Measurements from ENCODE around the gene RAB6B. TPM values are rescaled to one million over a fixed set of nuclear protein-coding genes. Genes with fewer than 3 reads are reported as not detected.

RAB6B gene
- total and polyA plus RNA-seq, 2 donors (not counting 1 experiment from before 2014, with no cell fraction given): 0.83 to 1.5 TPM

- Histone ChIP-seq H4K20me1 (ENCODE audit: control insufficient read depth, extremely low read depth, insufficient read depth, low read length) (no peaks in the 10 kb centered on the region), H3K36me3 (ENCODE audit: control insufficient read depth, insufficient read depth, low read length) (no peaks in the 10 kb centered on the region), H3K9me3 (ENCODE audit: control insufficient read depth, insufficient read depth, low read depth, low read length) (no peaks in the 10 kb centered on the region), H3K27me3 (ENCODE audit: control insufficient read depth, insufficient read depth, low read length) (peaks cover 23% of the 10 kb centered on the region), H3K4me2 (ENCODE audit: extremely low read depth, insufficient read depth, low read length) (no peak overlapping the region), H3K9ac (ENCODE audit: insufficient read depth, low read length) (no peak overlapping the region), H2AFZ (ENCODE audit: low read length) (no peak overlapping the region), H3K4me3 (replicated peaks in 1 of 4; ENCODE audit: control extremely low read depth in 1 of 4, insufficient read depth in 1 of 4, low read depth in 3 of 4, low read length in 4 of 4) (no peak overlapping the region), H3K4me1 (ENCODE audit: control insufficient read depth, extremely low read depth, insufficient read depth, low read length) (no peaks in the 10 kb centered on the region), H3K79me2 (ENCODE audit: control insufficient read depth, insufficient read depth, low read length) (no peaks in the 10 kb centered on the region), H3K27ac (ENCODE audit: insufficient read depth, low read length) (no peak overlapping the region)
- DNase-seq (ENCODE audit: low read depth in 2 of 2): no peak
- TF ChIP-seq CTCF (conservative IDR thresholded peaks at IDR 0.05 in 1 of 2, IDR thresholded peaks at IDR 0.05 in 1 of 2; ENCODE audit: low read depth in 1 of 2, low read length in 2 of 2) (no peak), EZH2 (IDR thresholded peaks at IDR 0.05; ENCODE audit: low read length, missing control alignments) (no peak)
Observed at GRCh38 chr3:133891662-133892378, 3.9 kb downstream of the RAB6B start.

GRCh38 chr3:133890972-133891644 is 4.6 kb downstream of the RAB6B start:
- Histone ChIP-seq H3K4me2 (ENCODE audit: extremely low read depth, insufficient read depth, low read length) (no peak overlapping the region), H3K4me1 (ENCODE audit: control insufficient read depth, extremely low read depth, insufficient read depth, low read length) (no peaks in the 10 kb centered on the region), H4K20me1 (ENCODE audit: control insufficient read depth, extremely low read depth, insufficient read depth, low read length) (no peaks in the 10 kb centered on the region), H3K27ac (ENCODE audit: insufficient read depth, low read length) (no peak overlapping the region), H3K79me2 (ENCODE audit: control insufficient read depth, insufficient read depth, low read length) (no peaks in the 10 kb centered on the region), H3K9me3 (ENCODE audit: control insufficient read depth, insufficient read depth, low read depth, low read length) (no peaks in the 10 kb centered on the region), H3K27me3 (ENCODE audit: control insufficient read depth, insufficient read depth, low read length) (peaks cover 15% of the 10 kb centered on the region), H3K4me3 (replicated peaks in 1 of 4; ENCODE audit: control extremely low read depth in 1 of 4, insufficient read depth in 1 of 4, low read depth in 3 of 4, low read length in 4 of 4) (no peak overlapping the region), H2AFZ (ENCODE audit: low read length) (no peak overlapping the region), H3K36me3 (ENCODE audit: control insufficient read depth, insufficient read depth, low read length) (no peaks in the 10 kb centered on the region), H3K9ac (ENCODE audit: insufficient read depth, low read length) (no peak overlapping the region)
- DNase-seq (ENCODE audit: low read depth in 2 of 2): no peak
- TF ChIP-seq CTCF (conservative IDR thresholded peaks at IDR 0.05 in 1 of 2, IDR thresholded peaks at IDR 0.05 in 1 of 2; ENCODE audit: low read depth in 1 of 2, low read length in 2 of 2): no peak
- no peak for TF ChIP-seq EZH2 (IDR thresholded peaks at IDR 0.05; ENCODE audit: low read length, missing control alignments)

- Histone ChIP-seq H3K9ac (ENCODE audit: insufficient read depth, low read length) (no peak overlapping the region), H3K36me3 (ENCODE audit: control insufficient read depth, insufficient read depth, low read length) (no peaks in the 10 kb centered on the region), H3K79me2 (ENCODE audit: control insufficient read depth, insufficient read depth, low read length) (no peaks in the 10 kb centered on the region), H3K4me2 (ENCODE audit: extremely low read depth, insufficient read depth, low read length) (no peak overlapping the region), H3K4me1 (ENCODE audit: control insufficient read depth, extremely low read depth, insufficient read depth, low read length) (no peaks in the 10 kb centered on the region), H3K27ac (ENCODE audit: insufficient read depth, low read length) (no peak overlapping the region), H3K4me3 (replicated peaks in 1 of 4; ENCODE audit: control extremely low read depth in 1 of 4, insufficient read depth in 1 of 4, low read depth in 3 of 4, low read length in 4 of 4) (no peak overlapping the region), H3K27me3 (ENCODE audit: control insufficient read depth, insufficient read depth, low read length) (peaks cover 13% of the 10 kb centered on the region), H4K20me1 (ENCODE audit: control insufficient read depth, extremely low read depth, insufficient read depth, low read length) (no peaks in the 10 kb centered on the region), H2AFZ (ENCODE audit: low read length) (no peak overlapping the region), H3K9me3 (ENCODE audit: control insufficient read depth, insufficient read depth, low read depth, low read length) (no peaks in the 10 kb centered on the region)
- TF ChIP-seq CTCF (conservative IDR thresholded peaks at IDR 0.05 in 1 of 2, IDR thresholded peaks at IDR 0.05 in 1 of 2; ENCODE audit: low read depth in 1 of 2, low read length in 2 of 2) (no peak), EZH2 (IDR thresholded peaks at IDR 0.05; ENCODE audit: low read length, missing control alignments) (no peak)
- no peak for DNase-seq (ENCODE audit: low read depth in 2 of 2)
Observed at GRCh38 chr3:133890037-133890436, 5.6 kb downstream of the RAB6B start.
